Stimulated activated CD4-positive, alpha-beta T cell treated with anti-CD3 and anti-CD28 coated beads, Interleukin-1b, Interleukin-23, amount 100 ng/mL, for 24 hours (primary cell): Measurements from ENCODE around the gene SORT1.
"Not testable (repeated sequence)": the region's sequence is repeated elsewhere in the genome, so short reads cannot be mapped to it uniquely, and the experiment has no call there.

Source experiments
- DNase-seq, 4 experiments: peaks; one replicate each; pipeline ENCODE4 v3.0.0-alpha.2; 2020; ENCODE audit warnings: low read depth in 4 of 4, low spot score in 1 of 4

Gene SORT1

GRCh38 chr1:109383087-109383779 is 14.5 kb downstream of the SORT1 start:
- DNase-seq: no peak

- no peak for DNase-seq
Measured at GRCh38 chr1:109381573-109381972, 16.1 kb downstream of the SORT1 start.

- no peak for DNase-seq
Measured at GRCh38 chr1:109379907-109380306, 17.8 kb downstream of the SORT1 start.

GRCh38 chr1:109379422-109379821 is 18.3 kb downstream of the SORT1 start:
- no peak for DNase-seq

- no peak for DNase-seq
Measured at GRCh38 chr1:109377698-109378097, 20.0 kb downstream of the SORT1 start.

- DNase-seq: not testable (repeated sequence)
Measured at GRCh38 chr1:109373696-109374095, 24.0 kb downstream of the SORT1 start.

GRCh38 chr1:109373126-109373525 is 24.6 kb downstream of the SORT1 start:
- no peak for DNase-seq

GRCh38 chr1:109372281-109372680 is 25.4 kb downstream of the SORT1 start:
- no peak for DNase-seq

- DNase-seq: no peak
Measured at GRCh38 chr1:109371341-109371739, 26.4 kb downstream of the SORT1 start.

GRCh38 chr1:109370712-109371340 is 26.9 kb downstream of the SORT1 start:
- no peak for DNase-seq

GRCh38 chr1:109369167-109369746 is 28.5 kb downstream of the SORT1 start:
- no peak for DNase-seq

GRCh38 chr1:109368464-109368863 is 29.3 kb downstream of the SORT1 start:
- DNase-seq: no peak

- DNase-seq: no peak
Measured at GRCh38 chr1:109367626-109368025, 30.1 kb downstream of the SORT1 start.

- DNase-seq: no peak
Measured at GRCh38 chr1:109365642-109366204, 32.0 kb downstream of the SORT1 start.

- DNase-seq: no peak
Measured at GRCh38 chr1:109361649-109362048, 36.1 kb downstream of the SORT1 start.

GRCh38 chr1:109361069-109361468 is 36.6 kb downstream of the SORT1 start:
- no peak for DNase-seq

- no peak for DNase-seq
Measured at GRCh38 chr1:109357616-109358015, 40.1 kb downstream of the SORT1 start.

- no peak for DNase-seq
Measured at GRCh38 chr1:109356915-109357314, 40.8 kb downstream of the SORT1 start.

GRCh38 chr1:109356505-109356904 is 41.2 kb downstream of the SORT1 start:
- DNase-seq: no peak

- no peak for DNase-seq
Measured at GRCh38 chr1:109354929-109355328, 42.8 kb downstream of the SORT1 start.

GRCh38 chr1:109351457-109351856 is 46.3 kb downstream of the SORT1 start:
- DNase-seq: no peak

GRCh38 chr1:109350655-109351054 is 47.1 kb downstream of the SORT1 start:
- no peak for DNase-seq
